Suprapubic skin (tissue), 3 donors: ENCODE measurements around the gene PANX2.

Source experiments
- EP300 ChIP-seq: sonication (generic); formaldehyde crosslinking; IDR thresholded peaks from one replicate; pipeline ENCODE4 v1.6.1; 2017; ENCODE audit warnings: antibody characterized with exemption
- POLR2A ChIP-seq, 2 donors: fragments of 450-650 bp; IDR thresholded peaks; one replicate each; pipeline ENCODE4 v1.6.1; 2017; ENCODE audit warnings: antibody characterized with exemption in 2 of 2, mild to moderate bottlenecking in 2 of 2, moderate library complexity in 2 of 2
- TF ChIP-seq, protein P1 (sequence below), 2 donors: fragments of 200-600 bp in 1 of 2; fragments of 450-650 bp in 1 of 2; sonication (generic) in 1 of 2; IDR thresholded peaks; one replicate each; pipeline ENCODE4 v1.5.1; 2016 to 2019; ENCODE audit warnings: antibody characterized with exemption in 2 of 2, mild to moderate bottlenecking in 1 of 2, moderate library complexity in 1 of 2

DNA sequence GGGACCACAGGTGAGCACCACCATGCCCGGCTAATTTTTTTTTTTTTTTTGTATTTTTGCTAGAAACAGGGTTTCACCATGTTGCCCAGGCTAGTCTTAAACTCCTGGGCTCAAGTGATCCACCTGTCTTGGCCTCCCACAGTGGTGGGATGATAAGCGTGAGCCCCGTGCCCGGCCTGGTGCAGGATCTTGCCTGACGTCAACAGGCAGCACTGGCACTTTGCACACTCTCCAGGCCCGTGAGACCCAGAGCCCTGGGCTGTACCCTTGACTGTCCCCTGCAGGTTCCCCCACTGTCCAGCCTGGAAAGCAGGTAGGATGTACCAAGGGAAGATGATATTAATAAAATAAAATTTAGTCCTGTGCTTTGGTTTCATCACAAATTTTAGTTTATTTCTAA is 29.1 kb upstream of the PANX2 start:
- TF ChIP-seq, protein P1, sequence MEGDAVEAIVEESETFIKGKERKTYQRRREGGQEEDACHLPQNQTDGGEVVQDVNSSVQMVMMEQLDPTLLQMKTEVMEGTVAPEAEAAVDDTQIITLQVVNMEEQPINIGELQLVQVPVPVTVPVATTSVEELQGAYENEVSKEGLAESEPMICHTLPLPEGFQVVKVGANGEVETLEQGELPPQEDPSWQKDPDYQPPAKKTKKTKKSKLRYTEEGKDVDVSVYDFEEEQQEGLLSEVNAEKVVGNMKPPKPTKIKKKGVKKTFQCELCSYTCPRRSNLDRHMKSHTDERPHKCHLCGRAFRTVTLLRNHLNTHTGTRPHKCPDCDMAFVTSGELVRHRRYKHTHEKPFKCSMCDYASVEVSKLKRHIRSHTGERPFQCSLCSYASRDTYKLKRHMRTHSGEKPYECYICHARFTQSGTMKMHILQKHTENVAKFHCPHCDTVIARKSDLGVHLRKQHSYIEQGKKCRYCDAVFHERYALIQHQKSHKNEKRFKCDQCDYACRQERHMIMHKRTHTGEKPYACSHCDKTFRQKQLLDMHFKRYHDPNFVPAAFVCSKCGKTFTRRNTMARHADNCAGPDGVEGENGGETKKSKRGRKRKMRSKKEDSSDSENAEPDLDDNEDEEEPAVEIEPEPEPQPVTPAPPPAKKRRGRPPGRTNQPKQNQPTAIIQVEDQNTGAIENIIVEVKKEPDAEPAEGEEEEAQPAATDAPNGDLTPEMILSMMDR (IDR thresholded peaks at IDR 0.05): no peak
- TF ChIP-seq EP300: no peak
- TF ChIP-seq POLR2A (IDR thresholded peaks at IDR 0.05): no peak
